ENCODE measurements around the gene FTSJ3. TPM values are rescaled to one million over a fixed set of nuclear protein-coding genes. Genes with fewer than 3 reads are reported as not detected.
A peak's percentile ranks its signal among the peaks of the same experiment; 100 is the strongest.

FTSJ3 gene
- total and polyA plus RNA-seq, 11 donors, result 12.5 to 46.5 (median 25.7) TPM

DNA sequence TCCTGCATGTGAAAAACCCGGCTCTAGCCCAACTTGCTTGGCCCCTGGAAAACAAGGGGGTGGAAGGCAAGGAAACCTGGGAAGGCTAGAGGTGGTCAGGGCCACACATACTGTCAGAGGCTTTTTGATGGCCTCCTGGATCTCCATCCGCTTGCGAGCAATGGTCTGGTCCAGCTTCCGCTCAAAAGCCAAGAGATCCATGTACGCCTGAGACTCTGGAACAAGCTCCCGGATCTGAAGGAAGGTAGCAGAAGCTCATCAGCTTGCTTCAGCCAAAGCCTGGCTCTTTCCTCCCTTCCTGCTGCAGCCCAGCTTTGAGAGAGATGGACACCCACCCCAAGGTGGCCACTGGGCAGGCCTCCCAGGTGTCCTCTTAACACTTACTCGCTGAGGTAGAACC is 9.3 kb upstream of the FTSJ3 start:
- intact Hi-C loops (cut with DNase I), result no loop called here
- ATAC-seq (no peak), DNase-seq (no peak)
- peak overlapping the region in 5 of 12 donors; percentile 79 to 98 (median 94) for H3K27ac ChIP-seq
- TF ChIP-seq CTCF (IDR thresholded peaks at IDR 0.05), result no peak
- TF ChIP-seq POLR2A (IDR thresholded peaks at IDR 0.05), result no peak
- H3K4me1 ChIP-seq, result peaks cover 21 to 57% (median 48%) of the 10 kb centered on the region in 12 donors
- 94 to 96% (median 95%) methylated on average over 7 of the region's 7 CpGs for WGBS, 4 donors
- no peaks in the 10 kb centered on the region for H3K27me3 ChIP-seq
- peaks cover 0 to 57% (median 57%) of the 10 kb centered on the region in 9 donors for H3K36me3 ChIP-seq
- no peaks in the 10 kb centered on the region for H3K9me3 ChIP-seq
- no peak overlapping the region for H3K4me3 ChIP-seq

DNA sequence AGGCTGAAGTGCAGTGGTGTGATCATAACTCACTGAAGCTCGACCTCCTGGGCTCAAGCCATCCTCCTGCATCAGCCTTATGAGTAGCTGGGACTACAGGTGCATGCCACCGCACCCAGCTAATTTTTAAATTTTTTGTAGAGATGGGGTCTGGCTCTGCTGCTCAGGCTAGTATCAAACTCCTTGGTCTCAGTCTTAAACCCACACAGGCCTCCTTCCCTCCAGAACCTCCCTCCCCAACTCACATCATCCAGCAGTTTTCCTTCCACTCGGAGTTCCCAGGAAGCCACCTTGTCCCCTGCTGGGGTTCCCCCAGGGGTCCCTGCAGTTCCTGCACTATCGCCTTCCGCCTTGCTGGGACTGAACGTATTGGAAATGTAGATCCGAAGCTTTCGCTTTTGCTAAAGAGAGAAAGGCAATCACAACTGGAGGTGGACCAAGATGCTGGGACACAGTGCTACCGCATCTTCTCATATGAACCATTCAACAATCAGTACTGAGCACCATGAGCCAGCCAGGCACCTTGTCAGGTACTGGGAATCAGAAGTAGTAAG is 7.8 kb upstream of the FTSJ3 start:
- Histone ChIP-seq H3K4me3 (no peak overlapping the region), H3K27ac (peak overlapping the region in 1 of 12 donors; percentile 24), H3K9me3 (no peaks in the 10 kb centered on the region), H3K36me3 (peaks cover 0 to 73% (median 72%) of the 10 kb centered on the region in 9 donors), H3K4me1 (peaks cover 11 to 51% (median 33%) of the 10 kb centered on the region in 12 donors), H3K27me3 (no peaks in the 10 kb centered on the region)
- TF ChIP-seq CTCF (IDR thresholded peaks at IDR 0.05), result peak in 2 of 12 donors; percentile 1 to 3
- TF ChIP-seq POLR2A (IDR thresholded peaks at IDR 0.05), result no peak
- WGBS, 4 donors, result 87 to 91% (median 89%) methylated on average over 9 of the region's 9 CpGs
- DNase-seq (no peak), ATAC-seq (no peak)
- intact Hi-C loops (cut with DNase I), result no loop called here

GRCh38 chr17:63834431-63835166 is 7.1 kb upstream of the FTSJ3 start:
- peaks cover 10 to 44% (median 27%) of the 10 kb centered on the region in 12 donors for H3K4me1 ChIP-seq
- no peak overlapping the region for H3K4me3 ChIP-seq
- H3K27ac ChIP-seq, result peak overlapping the region in 1 of 12 donors; percentile 24
- intact Hi-C loops (cut with DNase I), result no loop called here
- no peaks in the 10 kb centered on the region for H3K9me3 ChIP-seq
- WGBS, 4 donors, result 41 to 50% (median 47%) methylated on average over 13 of the region's 13 CpGs
- peak in 1 of 5 donors; percentile 47 for DNase-seq
- TF ChIP-seq CTCF (IDR thresholded peaks at IDR 0.05), result peak in 11 of 12 donors; percentile 14 to 66 (median 37)
- TF ChIP-seq POLR2A (IDR thresholded peaks at IDR 0.05), result no peak
- peaks cover 0 to 80% (median 79%) of the 10 kb centered on the region in 9 donors for H3K36me3 ChIP-seq
- no peaks in the 10 kb centered on the region for H3K27me3 ChIP-seq
- ATAC-seq, result peak in 1 of 4 donors; percentile 21

DNA sequence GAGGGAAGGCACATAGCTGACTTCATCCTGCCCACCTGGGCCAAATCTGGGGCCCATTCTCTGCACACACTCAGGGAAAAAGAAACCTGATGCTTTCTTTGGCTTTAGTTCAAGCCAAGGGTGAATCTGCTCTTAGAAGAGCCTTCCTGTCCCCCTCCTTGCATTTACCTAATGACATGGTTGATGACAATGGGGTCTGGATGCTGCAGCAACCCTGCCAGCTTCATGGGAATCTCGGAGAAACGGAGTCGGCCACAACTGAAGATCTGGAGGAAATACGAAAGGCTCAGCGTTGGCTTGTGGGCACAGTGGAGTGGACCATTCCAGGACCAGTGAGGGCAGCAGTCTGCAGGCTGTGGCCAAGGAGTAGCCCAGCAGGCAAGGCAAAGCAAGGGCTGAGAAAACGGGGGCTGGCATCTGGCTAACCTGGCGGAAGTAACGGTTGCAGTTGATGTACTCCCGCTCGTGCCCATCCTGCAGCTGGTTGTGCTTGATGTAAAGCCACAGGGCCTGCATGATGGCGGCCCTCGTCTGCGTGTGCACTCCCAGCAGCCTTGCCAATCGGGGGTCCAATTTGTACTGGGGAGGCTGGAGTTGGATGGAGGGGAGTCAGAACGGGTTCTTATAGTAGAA is 6.4 kb upstream of the FTSJ3 start:
- TF ChIP-seq CTCF (IDR thresholded peaks at IDR 0.05), result no peak
- no peak for TF ChIP-seq POLR2A (IDR thresholded peaks at IDR 0.05)
- intact Hi-C loops (cut with DNase I), result no loop called here
- H3K4me1 ChIP-seq, result peaks cover 3 to 43% (median 23%) of the 10 kb centered on the region in 12 donors
- no peak overlapping the region for H3K4me3 ChIP-seq
- H3K9me3 ChIP-seq, result no peaks in the 10 kb centered on the region
- no peaks in the 10 kb centered on the region for H3K27me3 ChIP-seq
- 87 to 91% (median 91%) methylated on average over 15 of the region's 15 CpGs for WGBS, 4 donors
- ATAC-seq (no peak), DNase-seq (no peak)
- H3K27ac ChIP-seq, result no peak overlapping the region
- peaks cover 0 to 87% (median 84%) of the 10 kb centered on the region in 9 donors for H3K36me3 ChIP-seq

Measured in heart left ventricle (tissue), 16 donors.